ENCODE measurements around the gene NADK2. TPM values are rescaled to one million over a fixed set of nuclear protein-coding genes. Genes with fewer than 3 reads are reported as not detected.
"Not testable (repeated sequence)": the region's sequence is repeated elsewhere in the genome, so short reads cannot be mapped to it uniquely, and the experiment has no call there.

Gene NADK2
- total RNA-seq, 1 donor from 2014 or later = 116 TPM

DNA sequence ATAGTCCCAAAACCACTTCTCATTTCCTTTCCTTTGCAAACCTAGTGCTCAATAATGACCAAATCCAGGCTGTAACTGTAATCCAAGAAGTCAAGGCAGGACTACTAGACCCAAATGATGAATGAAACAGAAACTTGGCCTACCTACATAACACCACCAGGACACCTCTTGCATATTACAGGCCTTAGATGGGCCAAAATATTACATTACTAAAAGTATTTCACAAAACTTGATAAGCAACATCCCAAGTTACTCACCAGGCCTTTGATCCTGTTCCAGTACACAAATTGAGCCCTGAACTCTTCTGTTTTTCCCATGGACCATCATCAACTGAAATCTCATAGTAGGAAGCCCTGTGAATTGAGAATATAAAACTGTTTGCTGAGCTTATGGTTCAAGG, 34.8 kb downstream of the NADK2 start:
- no peak for DNase-seq

DNA sequence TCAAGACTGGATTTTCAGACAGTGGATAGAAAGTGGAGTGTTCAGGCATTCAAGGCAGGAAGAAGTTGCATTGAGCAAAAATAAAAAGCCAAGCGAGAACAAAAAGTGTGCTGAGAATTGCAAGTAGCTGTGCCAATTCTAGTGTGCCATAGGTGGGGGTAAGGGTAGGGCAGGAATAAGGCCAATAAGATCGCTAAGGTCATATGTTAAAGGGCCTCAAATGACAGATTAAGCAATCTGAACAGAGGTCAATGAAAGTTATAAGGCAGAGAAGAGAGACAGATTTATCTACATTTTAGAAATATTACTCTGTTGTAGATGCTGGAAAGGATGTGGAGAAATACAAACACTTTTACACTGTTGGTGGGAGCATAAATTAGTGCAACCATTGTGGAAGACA, 36.4 kb downstream of the NADK2 start:
- DNase-seq = no peak

DNA sequence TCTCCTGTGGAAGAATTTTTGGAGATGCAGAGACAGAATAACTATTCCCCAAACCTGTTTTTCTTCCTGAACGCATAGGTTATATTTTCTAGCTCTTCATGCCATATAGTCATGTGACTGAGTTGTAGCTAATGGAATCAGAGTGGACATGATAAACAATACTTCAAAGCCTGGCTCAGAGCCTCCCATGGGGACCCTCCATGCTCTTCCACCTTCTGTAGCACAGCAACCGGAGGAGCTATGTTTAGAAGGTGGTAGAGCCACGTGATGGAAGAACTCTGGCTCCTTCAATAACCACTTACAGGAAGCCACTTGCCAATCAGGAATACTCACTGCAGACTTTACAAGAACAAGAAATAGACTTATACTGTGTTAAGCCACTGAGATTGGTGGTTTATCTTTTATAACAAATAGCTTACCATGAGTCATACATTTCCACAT, 39.2 kb downstream of the NADK2 start:
- DNase-seq = no peak

DNA sequence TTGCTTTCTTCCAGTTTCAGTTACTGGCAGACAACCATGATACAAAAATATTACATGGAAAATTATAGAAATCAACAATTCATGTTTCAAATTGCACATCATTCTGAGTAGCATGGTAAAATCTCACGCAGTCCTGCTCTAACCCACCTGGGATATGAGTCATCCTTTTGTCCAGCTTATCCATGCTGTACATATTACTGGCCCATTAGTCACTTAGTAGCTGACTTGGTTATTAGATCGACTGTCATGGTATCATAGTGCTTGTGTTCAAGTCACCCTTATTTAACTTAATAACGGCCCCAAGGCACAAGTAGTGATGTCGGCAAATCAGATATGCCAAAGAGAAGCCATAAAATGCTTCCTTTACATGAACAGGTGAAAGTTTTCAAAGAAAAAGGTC, 41.2 kb downstream of the NADK2 start:
- no peak for DNase-seq

DNA sequence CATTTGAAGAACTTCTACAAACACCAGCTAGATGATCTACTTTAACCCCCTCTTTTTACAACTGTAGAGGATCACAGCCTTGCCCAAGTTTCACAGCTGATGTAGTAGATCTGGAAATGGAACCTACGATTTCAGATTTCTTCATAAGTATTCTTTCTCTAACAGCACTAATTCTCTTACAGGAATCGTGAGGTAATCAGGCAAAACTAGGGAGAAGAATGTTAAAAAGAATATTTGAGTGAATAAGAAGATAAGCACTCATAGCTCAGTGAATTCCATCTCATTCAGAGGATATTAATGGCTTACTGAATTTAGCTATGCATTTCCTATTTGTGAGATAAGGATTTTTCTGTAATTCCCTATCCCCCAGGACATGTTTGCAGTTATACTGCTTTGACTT, 42.1 kb downstream of the NADK2 start:
- DNase-seq = no peak

DNA sequence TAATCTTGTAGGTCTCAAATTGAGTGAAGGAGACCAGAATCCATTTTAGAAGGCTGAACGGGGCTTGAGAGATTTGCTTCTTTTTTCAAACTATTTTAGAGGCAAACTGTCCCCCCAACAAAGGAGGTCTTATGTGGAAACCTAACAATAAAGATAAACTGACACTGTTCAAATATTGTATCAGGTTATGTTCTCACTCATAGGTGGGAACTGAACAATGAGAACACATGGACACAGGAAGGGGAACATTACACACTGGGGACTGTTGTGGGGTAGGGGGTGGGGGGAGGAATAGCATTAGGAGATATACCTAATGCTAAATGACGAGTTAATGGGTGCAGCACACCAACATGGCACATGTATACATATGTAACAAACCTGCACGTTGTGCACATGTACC, 42.9 kb downstream of the NADK2 start:
- not testable (repeated sequence) for DNase-seq

DNA sequence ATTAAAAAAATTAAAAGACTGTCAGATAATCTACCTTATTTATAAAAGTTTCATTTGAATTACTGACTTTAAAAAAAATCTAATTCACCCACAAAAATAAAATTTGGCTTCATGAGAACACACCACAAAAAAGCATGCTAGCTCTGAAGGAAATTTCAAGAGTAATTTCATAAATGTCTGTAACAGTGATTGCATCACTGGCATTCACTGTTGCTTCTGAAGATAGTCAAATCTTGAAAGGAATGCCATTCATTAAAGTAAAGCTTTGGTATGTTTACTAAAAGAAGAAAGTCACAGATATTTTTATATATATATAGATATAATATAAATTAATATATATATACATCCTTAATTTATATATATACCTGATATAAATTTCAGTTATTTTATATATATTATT, 43.4 kb downstream of the NADK2 start:
- no peak for DNase-seq

DNA sequence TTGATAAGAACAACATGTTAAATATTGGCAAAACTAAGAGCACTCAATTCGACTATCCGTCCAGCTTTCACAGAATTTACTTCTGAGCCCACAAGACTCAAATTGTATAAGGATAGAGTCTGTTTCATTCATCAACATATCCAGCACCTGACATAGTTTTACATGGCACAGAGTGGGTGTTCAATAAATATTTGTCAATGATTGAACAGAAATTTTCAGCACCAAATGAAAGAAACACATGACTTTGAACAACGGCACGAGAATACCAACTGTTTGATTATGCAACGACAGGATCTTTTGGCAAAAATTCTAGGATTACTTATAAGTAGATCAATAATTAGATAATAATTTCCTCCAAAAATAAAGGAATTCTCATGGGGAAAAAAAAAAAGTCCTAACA, 48.0 kb downstream of the NADK2 start:
- no peak for DNase-seq

DNA sequence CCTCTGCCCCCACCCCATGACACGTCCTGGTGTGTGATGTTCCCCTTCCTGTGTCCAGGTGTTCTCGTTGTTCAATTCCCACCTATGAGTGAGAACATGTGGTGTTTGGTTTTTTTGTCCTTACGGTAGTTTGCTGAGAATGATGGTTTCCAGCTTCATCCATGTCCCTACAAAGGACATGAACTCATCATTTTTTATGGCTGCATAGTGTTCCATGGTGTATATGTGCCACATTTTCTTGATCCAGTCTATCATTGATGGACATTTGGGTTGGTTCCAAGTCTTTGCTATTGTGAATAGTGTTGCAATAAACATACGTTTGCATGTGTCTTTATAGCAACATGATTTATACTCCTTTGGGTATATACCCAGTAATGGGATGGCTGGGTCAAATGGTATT, 57.3 kb downstream of the NADK2 start:
- DNase-seq = not testable (repeated sequence)

DNA sequence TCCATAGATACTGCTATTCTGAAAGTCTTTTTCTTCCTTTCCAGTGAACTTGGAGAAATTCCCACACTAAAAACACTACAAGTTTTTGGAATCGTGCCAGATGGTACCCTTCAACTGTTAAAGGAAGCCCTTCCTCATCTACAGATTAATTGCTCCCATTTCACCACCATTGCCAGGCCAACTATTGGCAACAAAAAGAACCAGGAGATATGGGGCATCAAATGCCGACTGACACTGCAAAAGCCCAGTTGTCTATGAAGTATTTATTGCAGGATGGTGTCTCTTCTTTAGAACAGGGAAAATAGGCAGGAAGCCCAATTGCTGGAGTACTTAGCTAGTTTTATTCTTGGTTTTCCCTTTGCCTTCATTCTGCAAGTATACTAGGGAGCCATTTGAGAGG, 60.0 kb downstream of the NADK2 start:
- no peak for DNase-seq

DNA sequence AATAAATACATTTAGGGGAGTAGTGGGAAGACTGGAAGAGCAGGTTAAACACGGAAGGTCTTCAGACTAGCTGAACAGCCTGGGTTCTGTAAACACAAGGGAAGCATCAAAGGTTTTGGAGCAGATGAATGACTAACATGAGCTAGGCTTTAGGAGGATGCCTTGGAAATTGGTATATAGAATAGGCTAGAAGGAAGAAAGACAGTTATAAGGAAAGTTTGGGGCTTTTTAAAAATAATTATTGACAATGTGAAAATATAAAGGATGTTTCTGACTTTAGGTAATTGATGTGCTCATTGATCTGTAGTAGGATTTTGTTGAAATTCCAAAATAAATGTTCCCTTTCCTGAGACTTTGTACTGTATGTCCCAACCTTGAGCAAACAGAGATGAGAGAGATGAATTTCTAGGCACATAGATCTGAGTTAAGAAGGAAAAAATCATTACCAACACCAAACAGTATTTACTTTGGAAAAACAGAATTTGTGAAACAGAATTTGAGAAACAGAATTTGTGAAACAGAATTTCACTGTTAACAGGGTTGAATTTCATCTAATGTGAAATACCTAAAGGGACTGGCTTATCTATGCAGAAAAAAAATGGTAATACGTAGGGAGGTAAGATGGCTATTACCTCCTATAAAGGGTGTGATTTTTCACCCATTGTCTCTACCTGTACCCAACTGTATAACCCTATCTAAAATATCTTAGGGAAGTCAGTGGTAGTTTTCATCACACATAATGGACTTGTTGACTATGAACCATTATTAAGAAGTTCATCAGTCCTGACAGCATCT, 61.0 kb downstream of the NADK2 start:
- no peak for DNase-seq

DNA sequence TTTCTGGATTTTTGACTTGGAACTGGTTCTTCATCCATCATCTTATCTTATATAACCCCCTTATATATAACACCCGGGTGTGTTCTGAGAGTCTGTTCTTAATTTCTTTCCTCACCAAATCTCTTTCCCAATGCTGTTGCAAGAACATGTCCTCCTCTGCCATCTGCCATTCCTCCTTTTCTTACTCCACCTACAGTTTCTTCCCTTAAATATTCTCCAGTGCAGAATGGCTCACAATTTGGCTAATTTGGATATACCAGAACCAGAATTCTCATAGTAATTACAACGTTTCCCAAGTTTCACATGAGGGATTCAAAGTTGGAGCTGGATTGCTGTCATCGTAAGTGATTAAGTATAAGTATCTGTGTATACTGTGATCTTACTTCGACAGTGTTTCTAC, 61.8 kb downstream of the NADK2 start:
- DNase-seq = no peak

DNA sequence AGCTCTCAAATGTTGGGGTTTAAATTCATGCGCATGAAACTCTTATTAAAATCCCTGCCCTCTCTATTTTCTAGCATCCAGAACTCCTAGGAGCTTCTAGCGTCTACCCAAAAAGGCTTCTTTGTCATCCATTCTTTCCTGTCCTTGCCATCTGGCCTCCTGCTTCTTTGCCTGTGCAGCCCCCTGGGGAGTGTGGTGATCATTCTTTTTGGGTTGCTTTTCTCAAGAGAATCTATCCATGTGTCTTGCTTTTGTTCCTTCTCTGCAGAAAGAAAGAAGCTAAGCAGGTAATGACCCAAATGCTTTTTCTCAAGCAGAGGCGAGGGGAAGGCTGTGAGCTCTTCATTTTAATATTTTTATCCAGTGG, 63.2 kb downstream of the NADK2 start:
- DNase-seq = no peak

DNA sequence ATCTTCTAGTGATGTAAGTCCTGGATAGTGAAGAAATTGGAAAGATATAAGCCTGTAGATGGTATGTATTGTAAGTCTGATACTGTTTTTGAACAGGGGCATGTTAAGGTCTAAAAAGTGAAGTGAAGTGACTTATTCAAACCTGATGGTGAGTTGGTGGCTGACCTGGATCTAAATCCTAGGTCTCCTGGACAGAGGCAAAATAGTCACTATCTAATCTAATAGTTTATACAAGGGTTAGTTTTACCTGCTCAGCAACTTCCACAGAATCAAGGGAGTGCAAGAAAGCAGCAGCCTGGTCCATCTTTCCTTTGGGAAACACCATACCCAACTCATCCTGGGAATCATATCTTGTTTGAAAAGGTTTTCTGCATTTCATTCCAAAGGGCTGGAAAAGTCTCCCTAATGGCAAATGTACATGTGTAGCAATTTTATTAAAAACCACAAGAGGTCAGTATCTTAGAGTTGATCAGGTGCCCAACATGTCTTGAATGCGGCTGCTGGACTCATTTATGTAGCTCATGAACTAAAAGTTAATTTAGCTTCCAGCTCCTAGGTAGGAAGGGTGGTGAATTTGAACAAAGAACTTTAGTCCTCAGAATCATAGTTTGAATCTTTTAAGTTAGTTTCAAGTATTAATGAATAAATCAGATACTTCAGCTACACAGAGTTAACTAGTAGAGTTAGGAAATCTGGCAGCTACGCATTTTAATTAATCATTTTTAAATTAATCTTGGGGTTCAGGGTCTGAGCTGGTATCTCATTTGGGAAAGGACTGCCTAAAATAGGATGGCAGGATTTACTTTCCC, 63.8 kb downstream of the NADK2 start:
- DNase-seq = no peak

DNA sequence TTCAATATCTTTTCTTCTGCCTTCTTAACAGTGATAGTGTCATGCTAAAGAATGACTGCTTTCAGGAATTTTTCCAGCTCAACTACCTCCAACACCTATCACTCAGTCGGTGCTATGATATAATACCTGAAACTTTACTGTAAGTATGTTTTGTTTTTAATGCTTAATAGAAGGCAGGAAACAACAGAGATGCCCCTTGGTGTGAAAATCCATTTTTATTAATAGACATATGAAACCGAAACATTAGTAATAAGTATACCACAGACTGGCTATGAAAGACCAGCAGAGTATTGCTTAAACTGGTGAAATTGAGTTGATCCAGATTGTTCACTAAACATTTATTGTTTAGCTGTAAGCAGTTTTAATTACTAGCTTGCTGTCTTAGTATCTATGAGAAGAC, 64.6 kb downstream of the NADK2 start:
- no peak for DNase-seq

DNA sequence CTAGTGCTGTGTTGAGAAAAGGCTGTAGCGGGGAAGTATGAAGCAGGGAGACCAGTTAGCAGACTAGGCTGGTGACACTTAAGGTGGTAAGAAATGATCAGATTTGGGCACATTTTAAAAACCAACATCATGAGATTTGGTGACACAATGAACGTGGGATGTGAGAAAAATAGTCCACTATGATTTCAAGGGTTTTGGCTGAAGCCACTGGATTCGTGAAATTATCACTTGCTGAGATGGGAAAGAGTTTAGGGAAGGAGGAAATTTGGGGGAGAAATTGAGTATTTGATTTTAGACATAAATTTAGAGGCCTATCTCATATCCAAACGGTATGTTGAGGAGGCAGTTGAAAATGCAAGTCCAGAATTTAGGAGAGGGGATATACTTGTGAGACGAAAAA, 66.7 kb downstream of the NADK2 start:
- DNase-seq = no peak

DNA sequence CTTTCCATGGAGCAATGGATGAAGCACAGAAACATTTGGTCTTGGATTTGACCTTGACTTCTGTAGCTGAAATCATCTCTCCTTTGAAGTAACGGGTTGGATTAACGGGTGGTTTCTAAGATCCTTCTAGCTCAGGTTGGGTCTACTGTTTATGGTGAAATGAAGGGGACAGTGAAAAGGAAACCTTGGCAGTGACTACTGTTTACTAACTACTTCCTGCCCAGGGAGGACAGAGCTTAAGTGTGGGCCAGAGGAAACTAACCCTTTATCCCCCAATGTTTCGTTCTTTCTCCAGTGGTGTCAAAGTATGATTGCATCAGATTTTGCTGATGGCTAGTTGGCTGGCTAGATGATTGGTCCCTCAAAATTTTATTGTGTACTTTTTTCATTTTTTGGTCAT, 67.6 kb downstream of the NADK2 start:
- no peak for DNase-seq

DNA sequence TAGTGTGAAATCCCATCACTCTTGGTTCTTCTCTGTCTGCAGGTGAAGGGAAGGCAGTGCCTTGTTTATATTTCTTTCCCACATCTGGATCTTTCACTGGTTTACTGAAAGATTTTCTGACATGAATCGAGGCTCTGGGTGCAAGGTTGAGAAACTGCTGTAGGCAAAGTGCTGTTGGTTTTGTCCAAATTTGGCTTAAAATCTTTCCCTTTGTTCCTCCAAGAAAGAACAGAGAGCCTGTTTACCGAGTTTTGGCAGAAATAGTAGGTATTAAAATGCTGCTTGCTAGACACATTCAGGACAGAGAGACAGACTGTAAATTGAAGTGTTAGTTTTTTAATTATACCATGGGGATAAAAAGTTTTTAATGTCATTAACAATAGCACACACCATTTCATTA, 68.3 kb downstream of the NADK2 start:
- no peak for DNase-seq

DNA sequence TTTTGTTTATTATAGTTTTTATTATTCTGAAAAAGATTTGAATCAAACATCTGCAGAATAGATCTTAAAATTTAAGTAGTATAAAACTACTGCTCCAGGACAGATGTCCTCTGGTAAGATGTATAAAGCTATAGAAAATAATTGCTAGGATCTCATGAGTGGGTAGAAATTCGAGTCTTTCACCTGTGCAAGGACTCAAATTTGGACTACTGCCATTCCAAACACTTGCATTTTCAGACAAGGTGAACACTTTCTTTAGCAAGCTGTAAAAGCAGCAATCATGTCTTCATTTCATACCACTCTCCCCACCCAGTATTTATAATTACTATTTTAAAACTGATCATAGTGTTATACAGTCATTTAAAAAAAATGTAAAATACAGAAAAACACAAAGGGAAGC, 69.1 kb downstream of the NADK2 start:
- DNase-seq = no peak

DNA sequence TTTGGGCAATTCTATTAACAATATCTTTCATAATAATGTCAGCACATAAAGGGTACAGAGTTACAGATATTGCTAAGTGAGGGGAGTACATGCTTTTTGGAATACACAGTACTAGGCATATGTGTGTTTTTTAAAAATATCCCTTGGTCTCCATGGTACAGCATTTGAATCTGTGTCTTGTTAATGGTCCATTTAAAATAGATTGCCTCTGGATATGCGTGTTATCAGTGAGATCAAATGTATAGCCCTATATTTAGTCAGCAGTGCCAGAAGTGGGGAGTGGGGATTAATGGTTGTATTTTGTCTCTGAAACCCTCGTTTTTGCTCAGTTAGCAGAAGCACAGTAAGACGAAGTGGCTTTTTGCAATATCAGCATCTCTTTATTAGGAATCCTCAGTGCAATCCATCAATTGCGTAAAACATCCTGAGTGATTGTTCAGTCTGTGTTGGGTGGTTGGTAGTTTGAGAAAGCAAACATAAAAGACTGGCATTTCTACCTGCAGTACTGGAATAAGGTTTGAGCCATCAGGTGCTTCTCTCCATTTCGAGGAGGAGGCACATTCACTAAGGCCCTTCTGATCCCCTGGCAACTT, 70.8 kb downstream of the NADK2 start:
- no peak for DNase-seq

DNA sequence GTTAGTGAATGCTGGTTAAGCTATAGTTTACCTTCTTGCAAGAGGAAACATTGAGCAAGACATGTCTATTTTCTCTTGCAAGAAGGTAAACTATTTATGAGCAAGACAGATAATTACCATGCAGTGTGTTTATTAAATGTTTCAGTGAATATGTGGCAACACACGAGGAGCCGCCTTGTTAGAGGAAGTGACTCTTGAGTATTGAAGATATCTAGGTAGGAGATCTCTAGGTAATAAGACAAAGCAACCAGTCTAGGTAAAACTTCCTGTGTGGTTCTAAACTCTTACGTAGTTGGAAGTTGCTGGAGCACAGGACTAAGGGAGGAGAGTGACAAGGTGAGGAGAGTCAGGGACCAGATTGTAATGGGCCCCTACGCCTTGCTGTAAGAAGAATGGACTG, 73.0 kb downstream of the NADK2 start:
- DNase-seq = no peak

DNA sequence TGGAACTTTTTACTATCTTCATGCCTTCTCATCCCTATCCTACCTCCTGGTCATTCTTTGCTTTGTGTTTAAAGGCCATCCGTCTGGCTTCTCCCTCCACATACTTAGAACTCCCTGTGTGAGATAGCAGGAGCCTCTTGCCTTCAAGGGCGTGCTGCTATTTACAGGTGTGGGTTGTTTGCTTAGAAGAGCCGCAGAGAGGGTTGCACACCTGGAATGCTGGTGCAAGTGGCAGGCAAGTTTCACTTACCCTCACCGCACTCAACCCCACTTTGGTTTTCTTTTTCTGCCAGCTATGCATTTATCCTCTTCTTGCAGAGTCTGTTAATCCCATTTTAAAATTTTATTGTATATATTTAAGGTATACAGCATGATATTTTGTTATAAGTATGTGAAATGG, 77.3 kb downstream of the NADK2 start:
- no peak for DNase-seq

DNA sequence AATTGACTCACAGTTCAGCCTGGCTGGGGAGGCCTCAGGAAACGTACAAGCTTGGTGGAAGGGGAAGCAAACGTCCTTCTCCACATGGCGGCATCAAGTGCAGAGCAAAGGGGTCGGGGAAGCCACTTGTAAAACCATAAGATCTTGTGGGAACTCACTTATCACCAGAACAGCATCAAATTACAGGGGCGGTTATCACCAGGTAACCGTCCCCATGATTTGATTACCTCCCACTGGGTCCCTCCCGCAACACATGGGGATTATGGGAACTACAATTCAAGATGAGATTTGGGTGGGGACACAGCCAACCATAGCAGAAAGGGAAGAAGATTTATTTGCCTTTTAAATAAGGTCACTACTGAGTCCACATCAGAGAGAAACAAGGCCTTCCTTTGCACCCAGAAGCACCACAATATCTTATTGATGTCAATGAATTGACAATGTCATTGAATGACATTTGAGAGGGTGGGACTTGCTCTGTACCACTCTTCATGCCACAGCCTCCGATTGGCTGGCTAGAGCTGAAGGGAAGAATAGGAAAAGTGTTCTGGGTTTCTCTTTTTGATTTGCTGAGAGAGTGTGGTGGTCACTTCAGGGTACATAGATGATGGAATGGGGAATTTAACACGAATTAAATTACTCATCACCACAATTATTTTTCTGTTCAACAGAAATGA, 78.8 kb downstream of the NADK2 start:
- DNase-seq = no peak

All from occipital lobe (tissue), 2 donors.